AG08396 (cell line): ENCODE results near the gene RALGAPA1.
"Not testable (repeated sequence)": the region's sequence is repeated elsewhere in the genome, so short reads cannot be mapped to it uniquely, and the experiment has no call there.

Source experiments
- DNase-seq: peaks from one replicate; pipeline ENCODE4 v3.0.0; 2012; ENCODE audit warnings: low spot score, mixed read lengths

The RALGAPA1 gene

GRCh38 chr14:35761922-35762321 lies 47.2 kb downstream of the RALGAPA1 start:
- DNase-seq: no peak

- no peak for DNase-seq
Observed at GRCh38 chr14:35760143-35760542, 49.0 kb downstream of the RALGAPA1 start.

DNA sequence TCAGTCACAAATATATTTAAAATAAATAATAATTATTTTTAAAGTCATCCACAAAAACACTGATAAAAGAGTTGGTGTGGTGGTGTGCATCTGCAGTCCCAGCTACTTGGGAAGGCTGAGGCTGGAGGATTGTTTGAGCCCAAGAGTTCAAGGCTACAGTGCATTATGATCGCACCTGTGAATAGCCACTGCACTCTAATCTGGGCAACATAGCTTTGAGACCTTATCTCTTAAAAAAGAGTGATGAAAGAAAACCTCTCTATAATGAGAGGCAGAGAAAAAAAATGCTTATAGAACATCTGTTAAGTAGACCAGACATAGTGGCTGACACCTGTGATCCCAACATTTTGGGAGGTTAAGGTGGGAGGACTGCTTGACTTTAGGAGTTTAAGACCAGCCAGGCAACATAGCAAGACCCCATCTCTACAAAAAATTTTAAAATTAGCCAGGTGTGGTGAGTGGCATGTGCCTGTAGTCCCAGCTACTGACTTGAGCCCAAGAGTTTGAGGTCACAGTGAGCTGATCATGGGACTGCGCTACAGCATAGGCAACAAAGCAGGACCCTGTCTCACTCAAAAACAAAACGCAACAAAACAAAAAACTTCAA lies 50.5 kb downstream of the RALGAPA1 start:
- DNase-seq: no peak

DNA sequence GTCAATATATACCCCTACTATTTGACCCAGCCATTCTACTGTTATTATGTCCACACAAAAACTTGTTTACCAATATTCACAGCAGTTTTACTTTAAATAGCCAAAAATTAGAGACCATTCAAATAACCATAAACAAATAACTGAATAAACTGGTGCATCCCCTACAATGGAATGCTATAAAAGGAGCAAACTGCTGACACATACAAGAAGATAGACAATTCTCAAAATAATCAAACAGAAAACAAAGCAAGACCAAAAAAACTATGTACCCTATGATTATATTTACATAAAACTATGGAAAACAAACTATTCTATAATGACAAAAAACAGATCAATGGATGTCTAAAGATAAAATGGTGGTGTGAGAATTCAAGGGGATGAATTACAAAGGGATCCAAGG lies 54.4 kb downstream of the RALGAPA1 start:
- no peak for DNase-seq

GRCh38 chr14:35752380-35752779 lies 56.7 kb downstream of the RALGAPA1 start:
- DNase-seq: no peak

- DNase-seq: no peak
Observed at GRCh38 chr14:35750202-35750904, 58.7 kb downstream of the RALGAPA1 start.

DNA sequence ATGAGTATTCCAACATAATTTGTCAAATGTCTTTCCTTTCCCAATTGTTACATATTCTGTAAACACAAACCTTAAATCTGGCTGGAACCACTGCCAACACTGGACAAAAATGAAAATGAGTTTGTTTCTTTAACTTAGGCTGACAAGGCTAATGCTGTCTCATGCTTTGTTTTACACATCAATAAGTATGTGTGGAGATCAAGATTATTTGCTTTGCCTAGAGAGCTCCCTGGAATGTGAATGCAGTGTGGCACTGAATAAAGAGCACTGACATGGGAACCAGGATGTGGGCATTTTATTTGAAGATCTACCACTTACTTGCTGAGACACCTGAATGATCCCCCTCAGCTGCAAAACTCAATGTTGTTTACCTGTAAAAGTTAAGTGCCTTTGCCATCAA lies 61.7 kb downstream of the RALGAPA1 start:
- DNase-seq: no peak

GRCh38 chr14:35742442-35742841 lies 66.7 kb downstream of the RALGAPA1 start:
- no peak for DNase-seq

DNA sequence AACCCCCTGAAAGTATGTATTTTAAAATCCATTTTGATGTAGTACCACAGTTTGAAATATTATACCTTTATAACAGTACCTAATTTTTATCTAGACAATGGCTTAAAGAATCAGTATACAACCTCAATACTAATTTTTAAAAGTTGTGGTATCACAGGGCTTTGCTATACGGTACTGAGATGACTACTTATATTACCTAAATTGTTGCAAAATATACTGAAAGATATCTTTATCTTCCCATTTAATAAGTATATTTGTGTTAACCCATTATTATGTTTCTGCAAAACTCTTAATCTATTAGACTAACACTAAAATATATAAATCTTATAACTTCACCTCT lies 67.1 kb downstream of the RALGAPA1 start:
- no peak for DNase-seq

DNA sequence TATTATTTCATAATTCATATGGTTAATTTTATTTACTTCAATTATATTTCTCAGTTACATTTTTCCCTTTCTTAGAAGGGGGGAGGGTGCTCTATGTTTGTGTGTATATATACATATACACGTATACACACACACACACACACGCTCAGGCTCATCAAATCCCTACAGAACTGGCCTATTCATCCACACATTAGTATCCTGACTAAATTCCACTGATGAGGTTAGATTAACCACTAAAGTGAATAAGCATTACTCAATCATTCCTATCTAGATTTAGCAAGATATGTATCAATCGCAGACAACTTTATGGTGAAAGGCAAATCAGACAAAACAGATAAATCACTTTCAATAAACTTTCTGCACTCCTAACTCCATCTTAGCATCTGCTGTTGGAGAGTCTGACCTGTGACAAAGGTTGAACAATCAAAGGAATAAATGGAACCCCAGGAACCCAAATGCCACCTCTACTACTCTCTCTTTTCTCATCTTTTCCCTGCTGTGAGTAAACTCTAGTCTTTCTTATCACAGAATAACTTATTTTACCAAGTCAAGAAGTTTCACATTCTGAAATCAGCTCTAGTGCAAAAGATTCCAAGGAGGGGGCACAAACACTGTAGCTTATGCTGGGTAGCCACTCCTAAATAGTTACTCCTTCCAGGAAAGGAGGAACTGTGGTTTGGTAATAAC lies 67.6 kb downstream of the RALGAPA1 start:
- no peak for DNase-seq

DNA sequence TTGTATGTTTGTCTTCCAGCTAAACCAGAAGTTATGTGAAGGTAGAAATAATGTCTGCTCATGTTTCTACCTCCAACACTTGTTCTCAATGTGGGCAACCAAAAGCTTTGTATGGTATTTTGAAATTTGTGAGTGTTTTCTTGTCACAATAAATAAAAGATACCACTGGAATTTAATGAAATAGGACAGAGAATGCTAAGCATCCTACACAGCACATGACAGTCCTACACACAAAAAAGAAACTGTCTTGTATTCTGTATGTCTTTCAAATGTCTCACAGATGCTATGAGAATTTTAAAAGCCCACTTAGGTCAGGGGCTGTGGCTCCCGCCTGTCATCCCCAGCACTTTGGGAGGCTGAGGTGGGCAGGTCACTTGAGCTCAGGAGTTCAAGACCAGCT lies 68.9 kb downstream of the RALGAPA1 start:
- DNase-seq: peak; percentile 9

GRCh38 chr14:35735163-35735562 lies 73.9 kb downstream of the RALGAPA1 start:
- DNase-seq: not testable (repeated sequence)

DNA sequence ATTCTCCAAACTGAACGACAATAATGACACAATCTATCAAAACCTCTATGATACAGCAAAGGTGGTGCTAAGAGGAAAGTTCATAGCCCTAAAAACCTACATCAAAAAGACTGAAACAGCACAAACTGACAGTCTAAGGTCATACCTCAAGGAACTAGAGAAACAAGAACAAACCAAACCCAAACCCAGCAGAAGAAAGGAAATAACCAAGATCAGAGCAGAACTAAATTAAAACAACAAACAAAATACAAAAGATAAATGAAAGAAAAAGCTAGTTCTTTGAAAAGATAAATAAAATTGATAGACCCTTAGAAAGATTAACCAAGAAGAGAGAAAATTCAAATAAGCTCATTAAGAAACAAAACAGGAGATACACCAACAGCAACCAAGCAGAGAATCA lies 75.6 kb downstream of the RALGAPA1 start:
- not testable (repeated sequence) for DNase-seq

DNA sequence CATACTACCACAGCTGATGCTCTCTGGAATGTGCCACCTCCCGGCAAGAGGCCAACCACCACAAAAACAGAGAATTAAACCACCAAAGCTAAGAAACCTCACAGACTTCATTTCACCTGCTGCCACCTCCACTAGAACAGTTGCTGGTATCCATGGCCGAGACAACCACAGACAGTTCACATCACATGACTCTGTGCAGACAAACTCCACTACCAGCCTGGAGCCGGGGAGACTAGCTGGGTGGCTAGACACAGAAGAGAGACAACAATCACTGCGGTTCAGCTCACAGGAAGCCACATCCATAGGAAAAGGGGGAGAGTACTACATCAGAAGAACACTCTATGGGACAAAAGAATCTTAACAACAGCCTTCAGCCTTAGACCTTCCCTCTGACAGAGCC lies 78.2 kb downstream of the RALGAPA1 start:
- no peak for DNase-seq

GRCh38 chr14:35727764-35728163 lies 81.3 kb downstream of the RALGAPA1 start:
- DNase-seq: no peak

DNA sequence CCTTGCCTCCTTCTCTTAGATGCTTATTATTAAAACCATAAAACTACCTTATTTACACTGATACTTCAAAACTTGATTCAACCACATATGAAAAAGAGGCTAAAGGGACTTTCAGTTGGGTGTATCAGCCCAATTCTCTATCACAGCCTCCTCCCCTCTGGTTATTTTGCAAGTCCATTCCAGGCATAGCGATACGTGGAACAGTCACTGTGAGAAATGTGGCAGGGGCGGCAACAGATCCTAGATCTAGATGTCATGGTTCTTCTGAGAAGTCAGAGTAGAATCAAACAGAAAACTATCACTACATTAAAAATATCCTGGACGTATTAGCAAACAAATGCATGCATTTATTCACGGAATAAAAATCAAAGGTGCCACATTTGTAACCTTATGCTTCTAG lies 83.2 kb downstream of the RALGAPA1 start:
- no peak for DNase-seq

GRCh38 chr14:35715079-35715478 lies 94.0 kb downstream of the RALGAPA1 start:
- DNase-seq: no peak

DNA sequence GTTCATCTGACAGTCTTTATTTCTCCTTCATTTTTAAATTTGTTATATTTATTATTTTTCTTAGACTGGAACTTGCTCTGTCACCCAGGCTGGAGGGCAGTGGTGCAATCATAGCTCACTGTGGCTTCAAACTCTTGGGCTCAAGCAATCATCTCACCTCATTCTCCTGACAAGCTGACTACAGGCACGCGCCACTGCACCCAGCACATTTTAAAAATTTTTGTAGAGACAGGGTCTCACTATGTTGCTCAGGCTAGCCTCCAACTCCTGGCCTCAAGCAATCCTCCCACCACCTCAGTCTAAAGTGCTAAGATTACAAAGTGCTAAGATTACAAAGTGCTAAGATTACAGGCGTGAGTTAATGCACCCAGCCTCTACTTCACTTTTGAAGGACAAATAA lies 96.6 kb downstream of the RALGAPA1 start:
- DNase-seq: no peak

DNA sequence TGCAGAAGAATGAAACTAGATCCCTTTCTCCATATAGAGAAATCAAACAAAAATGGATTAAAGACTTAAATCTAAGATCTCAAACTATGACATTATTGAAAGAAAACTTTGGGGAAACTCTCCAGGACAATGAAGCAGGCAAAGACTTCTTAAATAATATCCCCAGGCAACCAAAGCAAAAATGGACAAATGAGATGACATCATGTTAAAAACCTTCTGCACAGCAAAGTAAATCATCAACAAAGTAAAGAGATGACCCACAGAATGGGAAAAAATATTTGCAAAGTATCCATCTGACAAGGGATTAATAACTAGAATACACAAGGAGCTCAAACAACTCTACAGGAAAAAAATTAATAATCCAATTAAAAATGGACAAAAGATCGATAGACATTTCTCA lies 101.0 kb downstream of the RALGAPA1 start:
- no peak for DNase-seq

- no peak for DNase-seq
Observed at GRCh38 chr14:35705636-35706035, 103.5 kb downstream of the RALGAPA1 start.

- no peak for DNase-seq
Observed at GRCh38 chr14:35704793-35705493, 104.2 kb downstream of the RALGAPA1 start.

- no peak for DNase-seq
Observed at GRCh38 chr14:35701531-35701930, 107.6 kb downstream of the RALGAPA1 start.
